ENCODE measurements around the gene POLR2J2.
A peak's percentile ranks its signal among the peaks of the same experiment; 100 is the strongest.
"Not testable (repeated sequence)": the region's sequence is repeated elsewhere in the genome, so short reads cannot be mapped to it uniquely, and the experiment has no call there.

POLR2J2 gene

GRCh38 chr7:102671956-102672307 is 469 bp upstream of the POLR2J2 start:
- not testable (repeated sequence) for DNase-seq (ENCODE audit: low read depth in 2 of 2)

GRCh38 chr7:102667523-102667922 is 3.9 kb downstream of the POLR2J2 start:
- not testable (repeated sequence) for DNase-seq (ENCODE audit: low read depth in 2 of 2)

- not testable (repeated sequence) for DNase-seq (ENCODE audit: low read depth in 2 of 2)
Measured at GRCh38 chr7:102666850-102667249, 4.6 kb downstream of the POLR2J2 start.

GRCh38 chr7:102664765-102665164 is 6.7 kb downstream of the POLR2J2 start:
- not testable (repeated sequence) for DNase-seq (ENCODE audit: low read depth in 2 of 2)

GRCh38 chr7:102649924-102650323 is 21.5 kb downstream of the POLR2J2 start, which contains the start of gene SPDYE2B:
Gene SPDYE2B (plus strand): TSS chr7:102650319. CDS start chr7:102652349, 2,030 bp downstream.
- not testable (repeated sequence) for DNase-seq (ENCODE audit: low read depth in 2 of 2)

GRCh38 chr7:102647813-102648212 is 23.6 kb downstream of the POLR2J2 start:
- not testable (repeated sequence) for DNase-seq (ENCODE audit: low read depth in 2 of 2)

- DNase-seq (ENCODE audit: low read depth in 2 of 2), result not testable (repeated sequence)
Measured at GRCh38 chr7:102643404-102643803, 28.1 kb downstream of the POLR2J2 start.

GRCh38 chr7:102642691-102643090 is 28.8 kb downstream of the POLR2J2 start, which contains the start of gene UPK3BL1:
Gene UPK3BL1 (minus strand): TSS chr7:102642791. CDS start chr7:102642741, 50 bp downstream.
- DNase-seq (ENCODE audit: low read depth in 2 of 2), result not testable (repeated sequence)

- DNase-seq (ENCODE audit: low read depth in 2 of 2), result not testable (repeated sequence)
Measured at GRCh38 chr7:102638848-102639247, 32.6 kb downstream of the POLR2J2 start.

GRCh38 chr7:102636956-102637355 is 34.5 kb downstream of the POLR2J2 start:
- DNase-seq (ENCODE audit: low read depth in 2 of 2), result not testable (repeated sequence)

- DNase-seq (ENCODE audit: low read depth in 2 of 2), result not testable (repeated sequence)
Measured at GRCh38 chr7:102635354-102635753, 36.1 kb downstream of the POLR2J2 start.

GRCh38 chr7:102634299-102634698 is 37.2 kb downstream of the POLR2J2 start:
- not testable (repeated sequence) for DNase-seq (ENCODE audit: low read depth in 2 of 2)

GRCh38 chr7:102630622-102631021 is 40.8 kb downstream of the POLR2J2 start:
- not testable (repeated sequence) for DNase-seq (ENCODE audit: low read depth in 2 of 2)

GRCh38 chr7:102627271-102627904 is 44.1 kb downstream of the POLR2J2 start:
- not testable (repeated sequence) for DNase-seq (ENCODE audit: low read depth in 2 of 2)

GRCh38 chr7:102618122-102618521 is 53.3 kb downstream of the POLR2J2 start:
- not testable (repeated sequence) for DNase-seq (ENCODE audit: low read depth in 2 of 2)

- DNase-seq (ENCODE audit: low read depth in 2 of 2), result peak in 1 of 2 donors; percentile 29
Measured at GRCh38 chr7:102616507-102617125, 54.8 kb downstream of the POLR2J2 start, which contains the start of gene RASA4. Gene RASA4 (minus strand): TSS chr7:102616756. CDS start chr7:102616689, 67 bp downstream.

Measured in stimulated activated CD4-positive, alpha-beta T cell treated with anti-CD3 and anti-CD28 coated beads, Interleukin-1b, Interleukin-23, amount 100 ng/mL, for 4 hours (primary cell).